Midbrain (tissue), 1 donor: Measurements from ENCODE around the gene RHBDD1.

ENCODE experiments used
- DNase-seq: peaks from one replicate; lab custom pipeline; 2025; lab: John Stamatoyannopoulos, UW

Gene RHBDD1

DNA sequence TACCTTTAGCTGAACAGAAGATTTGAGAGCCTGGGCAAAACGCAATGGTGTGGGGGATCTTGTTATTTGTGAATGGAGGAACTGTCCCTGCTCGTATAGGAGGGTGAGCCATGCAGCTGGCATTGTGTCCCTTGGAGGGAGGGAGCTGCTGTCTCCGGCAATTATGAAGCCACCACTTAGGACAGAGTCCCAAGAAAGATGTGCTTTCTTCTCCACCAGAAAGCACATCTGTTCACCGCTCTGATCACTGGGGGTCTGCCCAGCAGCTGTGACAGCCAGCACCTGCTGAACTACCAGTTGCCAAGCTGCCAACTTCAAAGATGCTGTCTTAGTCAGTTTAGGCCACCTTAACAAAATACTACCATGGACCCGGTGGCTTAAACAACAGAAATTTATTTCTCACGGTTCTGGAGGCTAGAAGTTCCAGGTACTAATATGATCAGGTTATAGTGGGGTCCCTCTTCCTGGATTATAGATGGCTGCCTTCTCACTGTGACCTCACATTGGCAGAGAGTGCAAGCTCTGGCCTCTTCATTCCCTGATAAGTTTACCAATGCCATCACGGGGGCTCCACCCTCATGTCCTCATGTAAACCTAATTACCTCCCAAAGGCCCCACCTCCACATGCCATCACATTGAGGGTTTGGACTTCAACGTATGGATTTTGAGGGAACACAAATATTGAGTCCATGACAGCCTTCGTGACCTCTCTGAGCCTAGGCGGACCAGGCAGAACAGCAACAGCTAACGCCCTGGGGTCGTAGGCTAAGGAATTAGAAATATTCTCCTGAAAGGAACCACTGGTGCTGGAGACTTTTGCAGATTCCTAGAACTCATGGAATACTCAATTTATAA, 148.3 kb downstream of the RHBDD1 start:
- no peak for DNase-seq

DNA sequence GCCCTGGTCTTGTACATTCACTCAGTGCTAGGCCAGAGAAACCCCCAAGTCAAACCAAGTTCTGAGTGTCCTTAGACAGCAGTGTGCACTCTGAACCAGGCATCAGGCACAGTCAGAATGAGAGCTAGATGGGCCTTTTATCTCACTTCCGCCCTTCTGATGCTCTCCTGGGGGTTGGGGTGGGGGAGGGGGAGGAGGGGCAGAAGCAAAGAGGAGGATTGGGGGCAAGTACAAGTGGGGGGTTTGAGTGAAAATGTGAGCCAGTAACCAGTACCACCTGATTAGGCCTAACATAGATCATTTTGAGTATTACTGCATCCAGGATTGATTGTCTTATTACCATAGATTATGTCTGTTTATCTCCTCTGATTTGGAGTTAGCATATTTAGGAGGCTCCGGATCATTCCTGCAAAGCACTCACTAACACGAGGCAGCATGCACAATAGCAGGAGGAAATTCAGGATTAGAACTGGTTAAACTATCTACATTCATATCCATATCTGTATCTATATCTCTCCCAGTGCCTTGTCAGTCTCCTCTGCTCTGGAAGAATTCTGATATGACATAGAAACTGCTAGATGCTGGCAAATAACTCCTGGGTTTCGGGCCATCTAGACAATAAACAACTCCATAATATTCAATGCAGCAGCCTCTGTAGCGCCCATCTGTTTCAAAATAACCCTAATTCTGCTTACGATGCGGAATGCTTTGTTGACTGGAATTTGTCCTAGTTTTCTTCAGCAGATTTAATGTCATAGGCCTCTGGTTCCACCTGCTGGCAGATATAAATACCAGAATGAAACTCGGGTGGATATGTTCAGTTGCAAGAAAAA, 149.1 kb downstream of the RHBDD1 start:
- DNase-seq, result peak; percentile 81

DNA sequence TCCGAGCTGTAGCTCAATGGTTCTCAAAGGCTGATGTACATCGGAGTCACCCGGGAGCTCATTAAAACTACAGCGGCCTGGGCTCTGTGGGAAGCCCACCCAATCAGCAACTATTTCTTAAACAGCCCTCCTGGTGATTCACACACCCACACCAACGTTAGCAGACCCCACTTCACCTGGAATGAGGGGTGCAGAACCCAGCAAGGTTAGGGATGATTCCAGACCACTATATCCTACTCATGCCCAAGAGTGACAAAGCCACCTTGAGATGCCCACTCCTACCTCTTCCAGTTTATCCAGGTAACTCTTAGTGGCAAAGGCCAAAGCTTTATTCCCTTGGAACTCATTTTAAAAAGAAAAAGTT, 149.7 kb downstream of the RHBDD1 start:
- DNase-seq, result no peak

DNA sequence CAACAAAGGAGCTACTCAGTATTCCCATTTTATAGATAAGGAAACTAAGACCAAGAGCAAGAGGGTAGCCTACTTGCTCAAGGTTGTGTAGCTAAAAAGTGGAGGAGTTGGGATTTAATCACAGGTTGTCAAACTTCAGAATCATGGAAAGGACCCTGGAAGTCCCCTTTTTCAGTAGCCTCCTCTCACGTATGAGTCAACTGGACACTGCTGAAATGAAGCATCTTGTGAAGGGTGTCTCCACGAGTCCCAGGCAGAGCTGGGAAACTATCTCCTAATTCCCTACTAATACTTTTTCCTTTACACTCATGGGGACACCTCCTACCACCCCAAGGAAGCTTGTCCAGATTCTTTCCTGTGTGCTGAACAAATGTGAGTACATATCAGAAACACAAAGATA, 155.8 kb downstream of the RHBDD1 start:
- no peak for DNase-seq

DNA sequence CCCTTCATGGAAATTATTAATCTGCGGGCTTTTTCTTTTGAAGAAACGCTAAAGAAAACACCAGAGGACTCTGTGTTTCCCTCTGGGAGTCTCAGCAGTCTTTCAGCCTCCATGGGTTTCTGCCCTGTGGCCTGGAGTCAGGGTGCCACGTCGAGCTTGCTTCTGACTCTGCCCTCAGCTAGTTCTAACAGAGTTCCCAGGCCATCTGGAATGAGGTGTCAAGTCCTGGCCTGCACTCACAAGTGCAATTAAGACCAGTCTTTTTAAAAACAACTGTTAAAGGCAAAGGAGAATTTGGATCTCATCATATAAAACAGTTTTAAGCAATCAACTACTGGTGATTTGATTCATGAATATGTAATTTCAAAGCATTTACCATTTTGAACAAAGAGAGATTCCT, 157.3 kb downstream of the RHBDD1 start:
- no peak for DNase-seq

DNA sequence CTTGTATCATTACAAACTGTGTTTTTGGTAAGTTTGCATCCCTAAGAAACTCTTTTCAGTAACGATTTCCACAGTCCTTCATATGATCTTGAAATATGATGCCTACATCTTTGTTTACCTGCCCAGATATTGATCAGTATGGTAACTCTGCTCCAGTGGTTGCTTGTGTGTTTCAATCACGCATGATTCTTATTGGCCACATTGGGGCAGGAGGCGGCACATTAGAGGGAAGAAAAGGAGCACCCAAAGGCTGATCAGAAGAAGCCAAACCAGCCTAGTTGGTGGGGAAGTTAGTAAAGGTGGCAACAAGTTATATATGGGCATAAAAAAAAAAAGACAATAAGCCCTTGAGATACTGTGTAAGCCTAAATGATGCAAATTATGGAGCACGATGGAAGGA, 158.9 kb downstream of the RHBDD1 start:
- no peak for DNase-seq

DNA sequence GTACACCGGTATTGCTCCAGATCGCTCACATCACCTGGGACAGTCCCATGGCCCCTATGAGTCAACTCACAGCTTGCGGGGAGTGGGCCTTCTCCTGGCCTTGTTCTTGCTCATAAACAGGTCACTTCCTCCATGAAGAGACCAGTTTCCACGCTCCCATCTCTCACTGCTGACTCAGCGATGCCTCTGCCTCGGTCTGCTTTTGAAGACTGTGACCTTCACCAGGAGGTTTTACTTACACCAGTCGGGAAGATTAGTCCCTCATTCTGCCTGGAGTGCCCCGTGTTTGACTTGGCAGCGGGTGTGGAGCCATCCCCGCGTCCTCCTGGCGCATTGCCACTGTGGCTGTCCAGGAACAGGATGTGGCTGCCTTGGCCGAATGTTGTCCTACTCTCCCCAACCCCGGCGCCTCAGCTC, 159.8 kb downstream of the RHBDD1 start:
- peak; percentile 20 for DNase-seq

DNA sequence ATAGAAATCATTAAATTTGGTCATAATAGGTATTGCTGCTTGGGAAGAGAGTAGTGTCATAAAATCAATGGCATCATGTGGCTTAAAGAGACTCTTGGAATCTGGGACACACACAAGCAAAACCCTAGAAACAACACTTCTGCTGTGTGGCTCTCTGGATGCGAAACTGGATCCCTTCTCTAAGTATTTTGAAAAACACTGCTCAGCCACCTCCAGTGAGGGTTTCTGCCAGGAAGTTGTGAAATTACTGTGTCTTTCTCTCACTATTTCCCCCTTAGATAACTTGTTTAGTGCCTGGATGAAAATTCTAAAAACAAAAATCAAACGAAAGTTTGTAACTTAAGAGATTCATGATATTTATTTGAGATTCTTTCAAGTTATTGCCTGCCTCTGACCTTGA, 163.8 kb downstream of the RHBDD1 start:
- DNase-seq, result no peak

DNA sequence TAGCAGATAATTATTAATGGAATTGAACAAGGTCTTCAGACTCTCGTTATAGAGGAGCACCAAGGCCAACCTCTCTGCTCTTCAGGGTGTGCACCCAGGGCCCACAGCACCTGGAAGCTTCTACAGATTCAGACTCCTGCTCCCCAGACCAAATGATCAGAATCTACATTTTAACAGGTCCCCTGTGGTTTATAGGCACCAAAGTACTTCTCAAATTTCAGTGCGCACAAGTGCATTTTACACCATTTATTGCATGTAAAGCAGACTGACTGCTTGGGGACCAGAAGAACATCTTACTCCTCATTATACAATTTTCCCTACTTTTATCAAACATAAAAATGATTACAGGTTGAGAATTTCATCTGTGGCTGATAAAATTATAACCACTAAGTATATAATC, 164.3 kb downstream of the RHBDD1 start:
- DNase-seq, result no peak

DNA sequence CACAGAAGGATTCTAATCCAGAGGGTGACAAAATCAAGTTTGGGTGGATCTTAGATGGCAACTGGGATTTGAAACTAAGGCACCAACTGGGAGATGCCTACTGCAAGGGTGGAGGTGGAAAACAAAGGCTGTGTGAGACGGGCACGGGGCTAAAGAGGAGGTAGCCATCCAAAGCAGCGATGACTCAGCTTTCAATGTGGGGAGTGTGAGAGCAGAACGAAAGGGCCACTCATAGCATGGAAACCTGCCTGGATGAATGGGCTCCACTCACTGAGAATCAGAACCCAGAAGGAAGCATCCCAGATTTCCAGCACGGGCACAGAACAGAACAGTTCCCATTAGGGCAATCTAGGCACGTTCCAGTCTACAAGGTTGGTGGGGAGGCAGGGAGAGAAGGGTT, 168.6 kb downstream of the RHBDD1 start:
- no peak for DNase-seq

DNA sequence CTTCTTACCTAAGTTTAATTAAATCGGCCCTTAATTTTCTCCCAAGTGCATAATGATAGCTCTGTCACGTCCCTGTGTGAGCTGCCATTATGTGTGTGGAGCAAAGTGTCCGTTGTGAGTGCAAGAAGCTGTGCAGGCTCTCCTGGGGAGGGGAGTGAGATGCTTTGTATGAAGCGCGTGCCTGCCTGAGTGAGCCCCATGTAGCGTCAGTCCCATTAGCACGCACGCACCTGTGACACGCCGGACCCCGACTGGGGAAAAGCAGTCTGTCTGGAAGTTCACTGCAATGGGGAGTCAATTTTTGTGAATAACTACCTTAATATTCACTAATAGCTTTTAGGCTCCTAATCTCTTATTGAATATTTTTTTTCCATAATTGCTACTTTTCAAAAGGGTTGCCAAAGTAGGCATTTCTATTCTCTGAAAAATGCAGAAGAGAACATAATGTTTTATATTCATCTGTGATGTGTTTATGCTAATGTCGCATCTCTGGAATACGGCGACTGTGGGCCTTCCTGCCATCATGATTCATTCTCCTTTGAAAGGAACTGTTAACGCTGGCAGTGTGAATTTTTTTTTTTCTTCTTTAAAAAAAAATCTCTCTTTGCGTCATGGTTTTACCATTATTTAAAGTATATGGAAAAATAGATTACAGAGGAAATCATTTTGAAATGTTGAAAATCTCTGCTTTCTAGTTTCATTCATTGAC, 170.5 kb downstream of the RHBDD1 start:
- no peak for DNase-seq

DNA sequence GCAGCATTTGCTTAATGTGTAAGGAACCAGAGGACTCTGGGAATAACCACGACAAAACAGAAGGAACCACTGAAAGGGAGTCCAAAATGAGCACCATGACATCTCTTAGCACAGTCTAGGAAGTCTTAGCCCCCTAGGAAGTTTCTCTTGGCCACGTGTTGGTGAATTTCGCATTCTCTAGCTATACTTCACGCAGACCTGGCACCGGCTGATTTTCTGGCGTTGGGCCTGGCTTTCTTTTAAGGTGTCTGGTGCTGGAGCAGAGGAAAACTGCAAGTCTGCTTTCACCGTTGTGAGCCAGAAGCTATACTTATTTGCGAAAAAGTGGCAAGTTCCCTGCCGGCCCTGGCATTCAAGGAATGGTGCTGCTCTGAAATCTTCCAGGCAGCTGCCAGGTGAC, 171.3 kb downstream of the RHBDD1 start:
- DNase-seq, result no peak

DNA sequence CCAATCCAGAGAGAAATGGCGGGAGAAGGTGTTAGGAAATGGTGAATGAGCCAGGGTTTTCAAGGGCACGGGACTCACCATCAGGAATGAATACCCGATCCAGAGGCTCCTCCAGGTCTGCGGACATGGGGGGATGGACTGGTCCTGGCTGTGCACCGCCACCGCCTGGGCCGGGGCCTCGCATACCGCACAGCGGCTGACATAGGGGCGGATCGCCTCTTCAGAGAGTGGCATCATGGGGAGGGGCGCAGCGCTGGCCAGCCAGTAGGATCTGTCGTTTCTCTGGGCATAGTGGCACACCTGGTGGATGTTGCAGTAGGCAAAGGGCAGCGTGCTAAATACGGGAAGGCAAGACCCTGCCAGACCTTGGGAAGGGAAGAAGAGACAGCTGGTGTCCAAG, 172.1 kb downstream of the RHBDD1 start:
- DNase-seq, result no peak

DNA sequence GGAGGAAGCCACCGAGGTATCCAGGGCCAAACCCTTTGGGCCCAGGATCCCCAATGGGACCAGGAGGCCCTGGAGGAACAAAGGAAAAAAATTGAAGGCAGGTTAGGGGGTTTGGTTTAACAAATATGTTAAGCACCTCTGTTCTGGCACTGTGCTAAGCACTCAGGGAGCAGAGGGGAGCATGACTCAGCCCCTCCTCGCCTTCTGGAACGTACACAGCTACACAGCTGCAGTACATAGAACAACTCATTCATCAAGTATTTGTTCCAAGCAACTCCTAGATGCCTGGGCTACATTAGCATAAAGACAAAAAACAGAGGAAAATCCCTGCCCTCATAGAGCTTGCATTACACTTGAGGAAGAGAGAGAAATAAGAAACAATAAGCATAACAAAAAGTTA, 174.6 kb downstream of the RHBDD1 start:
- DNase-seq, result no peak

DNA sequence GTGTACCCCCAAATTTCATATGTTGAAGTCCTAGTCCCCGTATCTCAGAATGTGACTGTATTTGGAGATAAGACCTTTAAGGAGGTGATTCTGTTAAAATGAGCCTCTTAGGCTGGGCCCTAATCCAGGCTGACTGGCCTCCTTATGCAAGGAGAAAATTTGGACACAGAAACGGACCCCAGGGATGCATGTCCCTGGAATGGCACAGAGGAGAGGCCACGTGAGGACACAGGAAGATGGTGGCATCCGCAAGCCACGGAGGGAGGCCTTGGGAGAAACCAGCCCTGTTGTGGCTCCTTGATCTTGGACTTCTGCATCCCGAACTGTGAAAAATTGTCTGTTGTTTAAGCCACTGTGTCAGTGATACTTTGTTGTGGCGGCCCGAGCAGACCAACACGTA, 177.5 kb downstream of the RHBDD1 start:
- no peak for DNase-seq

DNA sequence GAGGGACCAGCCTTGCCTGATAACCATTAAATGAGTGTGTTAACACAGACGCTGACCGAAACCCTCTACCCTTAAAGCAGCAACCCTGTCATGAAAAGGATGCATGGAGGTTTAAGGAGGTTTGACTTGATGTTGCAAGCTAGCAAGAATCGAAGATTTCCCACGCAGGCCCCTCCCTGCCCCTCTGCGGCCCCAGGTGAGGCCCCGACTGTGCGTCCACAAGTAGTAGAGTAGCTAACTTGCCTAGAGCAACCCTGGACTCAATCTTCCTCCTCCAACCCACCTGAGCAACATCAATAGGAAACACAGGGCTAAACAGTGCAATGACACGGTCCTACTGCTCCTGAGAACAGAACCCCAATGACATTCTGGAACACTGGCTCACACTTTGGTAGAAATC, 178.0 kb downstream of the RHBDD1 start:
- no peak for DNase-seq

DNA sequence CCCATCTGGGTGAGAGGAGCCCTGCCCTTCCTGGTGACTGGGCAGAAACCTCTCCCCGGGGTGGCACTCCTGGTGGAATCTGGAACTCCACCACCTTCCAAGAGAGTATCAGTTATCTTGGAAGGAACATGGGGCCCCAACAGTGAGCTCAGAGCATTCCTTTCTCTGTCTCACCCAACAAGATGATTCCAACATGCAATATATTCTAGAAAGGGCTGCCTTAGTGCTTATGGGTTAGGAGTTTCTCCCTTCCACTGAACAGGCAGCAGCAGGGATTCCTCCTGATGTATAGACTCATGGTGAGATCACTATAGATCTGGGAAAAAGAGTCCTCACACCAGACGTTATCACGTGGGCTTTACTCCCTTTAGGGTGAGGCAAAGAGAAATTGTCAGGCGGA, 181.0 kb downstream of the RHBDD1 start:
- DNase-seq, result no peak

DNA sequence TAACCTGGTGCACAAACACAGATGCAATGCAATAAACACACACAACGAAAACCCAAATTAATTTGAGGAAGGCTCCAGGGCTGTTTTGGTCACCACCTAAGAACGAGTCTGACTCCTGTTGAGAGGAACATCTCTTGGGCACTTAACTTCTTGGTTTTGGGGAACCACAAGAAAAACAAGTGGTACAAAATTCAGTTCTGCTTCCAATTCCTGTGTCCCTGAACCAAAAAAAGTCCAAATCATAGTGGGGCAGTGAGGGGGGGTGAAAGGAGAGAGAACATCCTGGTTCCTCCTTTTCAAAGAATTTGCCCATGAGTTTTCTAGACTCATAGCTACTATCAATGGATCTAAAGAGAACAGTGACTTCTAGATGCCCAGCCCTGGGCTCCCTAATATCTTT, 184.6 kb downstream of the RHBDD1 start:
- peak; percentile 25 for DNase-seq

DNA sequence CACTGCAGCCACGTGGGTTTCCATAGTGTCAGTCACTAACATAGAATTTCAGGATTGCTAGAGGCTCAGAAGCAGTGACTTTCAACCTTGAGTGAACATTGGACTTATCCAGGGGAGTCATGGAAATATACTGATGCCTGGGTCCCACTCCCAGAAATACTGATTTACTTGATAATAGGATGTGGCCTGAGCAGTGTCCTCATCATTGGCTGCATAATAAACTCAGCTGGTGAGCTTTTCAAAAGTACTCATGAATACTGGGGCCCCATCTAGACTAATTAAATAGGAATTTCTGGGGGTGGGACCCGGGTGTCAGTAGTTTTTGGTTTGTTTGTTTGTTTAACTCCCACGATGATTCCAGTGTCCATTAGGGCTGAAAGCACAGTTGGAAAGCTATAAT, 186.8 kb downstream of the RHBDD1 start:
- DNase-seq, result no peak

DNA sequence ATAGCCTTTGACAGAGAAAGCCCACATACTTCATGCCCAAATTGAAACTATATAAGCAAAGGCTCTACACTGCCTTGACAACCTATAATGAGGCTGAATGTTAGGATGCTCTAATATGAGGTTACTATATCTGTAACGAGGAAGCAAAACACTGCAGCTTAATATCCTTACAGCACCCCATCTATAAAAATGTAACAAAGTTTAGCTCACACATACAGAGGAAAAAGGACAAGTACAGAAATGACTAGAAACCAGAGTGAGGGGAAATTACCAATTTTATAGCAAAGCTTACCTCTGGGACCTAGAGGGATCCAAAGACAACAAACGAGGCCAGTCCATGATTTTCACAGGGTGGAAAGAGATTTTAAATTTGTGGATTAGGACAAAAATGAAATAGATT, 189.7 kb downstream of the RHBDD1 start:
- no peak for DNase-seq

DNA sequence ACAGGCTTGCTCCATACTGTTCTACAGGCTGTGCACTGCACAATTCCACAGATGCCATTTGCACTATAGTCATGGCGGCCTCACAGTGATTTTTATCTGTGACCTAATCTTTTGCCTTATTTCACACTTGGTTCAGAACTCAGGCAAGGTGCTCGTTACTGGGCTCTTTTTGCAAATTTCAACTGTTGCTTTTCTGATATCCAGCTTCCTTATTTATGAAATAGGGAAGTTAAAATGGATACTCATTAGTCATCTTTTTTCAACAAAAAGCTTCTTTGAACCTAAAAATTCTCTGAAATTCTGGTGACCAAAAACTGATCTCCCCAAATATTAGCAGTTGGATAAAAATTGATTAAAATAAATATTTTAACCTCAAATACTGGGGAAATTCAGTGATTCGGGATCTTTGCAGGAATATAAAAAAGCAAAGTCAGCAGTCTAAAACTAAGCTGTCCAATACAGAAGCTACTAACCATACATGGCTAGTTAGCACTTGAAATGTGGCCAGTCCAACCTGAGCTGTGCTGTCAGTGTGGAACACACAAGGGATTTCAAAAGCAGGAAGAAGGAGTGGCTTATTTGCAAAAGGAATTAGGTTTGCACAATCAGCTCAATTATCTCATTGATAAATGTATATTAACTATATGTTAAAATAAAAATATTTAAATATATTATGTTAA, 193.7 kb downstream of the RHBDD1 start:
- DNase-seq, result no peak

DNA sequence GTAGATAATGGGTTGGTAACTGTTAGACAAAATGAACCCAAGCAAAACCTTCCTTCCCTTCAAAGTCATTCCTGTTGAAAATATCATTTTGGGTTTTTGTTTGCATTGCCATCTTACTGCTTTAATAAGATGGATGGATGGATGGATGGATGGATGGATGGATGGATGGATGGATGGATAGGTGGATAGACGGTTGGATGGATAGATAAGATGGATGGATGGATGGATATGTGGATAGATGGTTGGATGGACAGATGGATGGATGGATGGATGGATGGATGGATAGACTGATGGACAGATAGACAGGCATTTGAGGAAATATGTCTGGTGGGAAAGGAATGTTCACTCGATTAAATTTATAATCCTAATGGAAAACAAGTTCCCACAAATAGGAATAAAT, 194.9 kb downstream of the RHBDD1 start:
- no peak for DNase-seq
